Erythroblast (primary cell): ENCODE measurements around the gene RBM5.

Experiments used
- GATA1 ChIP-seq: IDR thresholded peaks from 2 replicates; pipeline ENCODE4 v1.6.1; 2011; ENCODE audit warnings: low read depth, mild to moderate bottlenecking, control low read depth, low read length, moderate library complexity
- POLR2A ChIP-seq: IDR thresholded peaks from 2 replicates; pipeline ENCODE4 v1.6.1; 2011; ENCODE audit warnings: mild to moderate bottlenecking, low read length

DNA sequence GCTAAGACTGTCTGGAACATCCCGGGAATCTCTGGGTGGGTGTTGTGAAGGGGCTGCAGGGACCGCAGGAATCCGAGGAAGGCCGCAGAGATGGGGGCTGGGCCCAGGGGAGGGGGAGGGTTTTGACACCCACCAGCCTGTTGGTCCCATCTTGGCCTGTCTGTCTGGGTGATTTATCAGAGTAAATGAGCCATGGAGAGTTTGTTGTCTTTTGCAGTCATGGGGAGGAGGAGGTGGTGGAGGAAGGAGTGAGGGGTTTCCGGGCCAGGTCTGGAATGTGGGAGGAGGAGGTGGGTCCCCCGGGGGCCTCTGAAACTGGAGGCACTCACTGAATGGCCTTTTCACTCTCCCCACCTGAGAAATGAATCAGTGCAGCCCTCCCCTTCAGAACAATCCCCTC, 77.9 kb downstream of the RBM5 start:
- TF ChIP-seq POLR2A (no peak), GATA1 (no peak)
